HepG2 (cell line): ENCODE results near the gene RPS6KB1. TPM values are rescaled to one million over a fixed set of nuclear protein-coding genes. Genes with fewer than 3 reads are reported as not detected.

Experiments used
- ATRX ChIP-seq: sonication (generic); formaldehyde crosslinking; IDR thresholded peaks from 2 replicates; pipeline ENCODE4 v1.4.0; 2020; ENCODE audit warnings: missing genetic modification reagents, borderline replicate concordance
- CBFB ChIP-seq: sonication (generic); formaldehyde crosslinking; IDR thresholded peaks from 2 replicates; pipeline ENCODE4 v1.4.0; 2020; ENCODE audit warnings: missing genetic modification reagents
- CEBPB ChIP-seq: IDR thresholded peaks from 2 replicates; pipeline ENCODE4 v1.6.1; 2011; ENCODE audit warnings: low read depth, low read length, improper control_type of control experiment, borderline replicate concordance
- CTCF ChIP-seq: sonication (generic); formaldehyde crosslinking; IDR thresholded peaks from 2 replicates; pipeline ENCODE4 v1.5.0; 2020; ENCODE audit warnings: mild to moderate bottlenecking, missing genetic modification reagents, moderate library complexity
- GLI4 ChIP-seq: sonication (generic); formaldehyde crosslinking; IDR thresholded peaks from 2 replicates; pipeline ENCODE4 v1.5.1; 2020; ENCODE audit warnings: missing genetic modification reagents, mild to moderate bottlenecking, moderate library complexity, borderline replicate concordance
- KLF6 ChIP-seq: IDR thresholded peaks from 2 replicates; pipeline ENCODE4 v1.8.0; 2016; ENCODE audit warnings: missing biosample characterization, missing genetic modification reagents
- MAF1 ChIP-seq: sonication (generic); formaldehyde crosslinking; IDR thresholded peaks from 2 replicates; pipeline ENCODE4 v1.5.0; 2020; ENCODE audit warnings: missing genetic modification reagents, borderline replicate concordance
- MLLT10 ChIP-seq: sonication (generic); formaldehyde crosslinking; IDR thresholded peaks from 2 replicates; pipeline ENCODE4 v1.4.0; 2020; ENCODE audit warnings: missing genetic modification reagents
- MNT ChIP-seq: fragments of 450-650 bp; IDR thresholded peaks from 2 replicates; pipeline ENCODE4 v1.6.1; 2016
- MXD4 ChIP-seq: IDR thresholded peaks from 2 replicates; pipeline ENCODE4 v1.6.1; 2016; ENCODE audit warnings: mild to moderate bottlenecking, missing biosample characterization, missing genetic modification reagents
- POGK ChIP-seq: sonication (generic); formaldehyde crosslinking; conservative IDR thresholded peaks from 2 replicates; pipeline ENCODE4 v1.8.0; 2022; ENCODE audit warnings: mild to moderate bottlenecking, moderate library complexity, missing genetic modification reagents
- REPIN1 ChIP-seq: sonication (generic); formaldehyde crosslinking; IDR thresholded peaks from 2 replicates; pipeline ENCODE4 v1.8.0; 2022; ENCODE audit warnings: missing genetic modification reagents, low read depth, mild to moderate bottlenecking, borderline replicate concordance
- RFXAP ChIP-seq: sonication (generic); formaldehyde crosslinking; IDR thresholded peaks from 2 replicates; pipeline ENCODE4 v1.4.0; 2020; ENCODE audit warnings: missing genetic modification reagents, borderline replicate concordance
- SNAPC5 ChIP-seq: sonication (generic); formaldehyde crosslinking; IDR thresholded peaks from 2 replicates; pipeline ENCODE4 v1.8.1; 2023; ENCODE audit warnings: mild to moderate bottlenecking, missing genetic modification reagents, borderline replicate concordance
- ZBTB37 ChIP-seq: sonication (generic); formaldehyde crosslinking; IDR thresholded peaks from 2 replicates; pipeline ENCODE4 v1.4.0; 2020; ENCODE audit warnings: mild to moderate bottlenecking, missing genetic modification reagents
- ZFY ChIP-seq: sonication (generic); formaldehyde crosslinking; IDR thresholded peaks from 2 replicates; pipeline ENCODE4 v1.4.0; 2020; ENCODE audit warnings: missing genetic modification reagents
- ZNF121 ChIP-seq: sonication (generic); formaldehyde crosslinking; IDR thresholded peaks from 2 replicates; pipeline ENCODE4 v1.5.0; 2020; ENCODE audit warnings: mild to moderate bottlenecking, missing genetic modification reagents
- ZNF264 ChIP-seq: sonication (generic); formaldehyde crosslinking; IDR thresholded peaks from 2 replicates; pipeline ENCODE4 v1.4.0; 2020; ENCODE audit warnings: missing genetic modification reagents
- ZNF432 ChIP-seq: sonication (generic); formaldehyde crosslinking; IDR thresholded peaks from 2 replicates; pipeline ENCODE4 v1.5.0; 2020; ENCODE audit warnings: missing genetic modification reagents, mild to moderate bottlenecking, borderline replicate concordance
- ZNF441 ChIP-seq: sonication (generic); formaldehyde crosslinking; IDR thresholded peaks from 2 replicates; pipeline ENCODE4 v1.7.0; 2021; ENCODE audit warnings: missing genetic modification reagents, borderline replicate concordance
- ZNF562 ChIP-seq: sonication (generic); formaldehyde crosslinking; IDR thresholded peaks from 2 replicates; pipeline ENCODE4 v1.8.0; 2022; ENCODE audit warnings: missing genetic modification reagents, borderline replicate concordance
- ZNF564 ChIP-seq: sonication (generic); formaldehyde crosslinking; IDR thresholded peaks from 2 replicates; pipeline ENCODE4 v1.8.1; 2023; ENCODE audit warnings: mild to moderate bottlenecking, missing genetic modification reagents
- polyA plus RNA-seq, 8 experiments: library from polyadenylated mRNA; depleted of rRNA in 3 of 8; stranded (reverse) in 7 of 8; unstranded in 1 of 8; fragments of >200 nt; fragmentation: Illumina TruSeq in 4 of 8; extraction: Trizol in 4 of 8; gene quantifications; 2 replicates each; pipeline versions ENCODE4 v1.2.1 to v1.2.3, GENCODE V29; 2011 to 2016; ENCODE audit warnings: low read depth in 4 of 8, missing spikeins in 1 of 8, mixed read lengths in 1 of 8; ENCODE audit not compliant: insufficient read depth in 1 of 8
- total RNA-seq, 5 experiments: library from RNA; depleted of rRNA; stranded (reverse); fragments of >200 nt; fragmentation: Illumina TruSeq; extraction: Trizol; gene quantifications; 2 replicates each; pipeline ENCODE4 v1.2.3, GENCODE V29; 2016; ENCODE audit warnings: low read depth in 1 of 5

The RPS6KB1 gene
- total and polyA plus RNA-seq, 2 of the 13 experiments (the other 11 are each of a cell fraction or from before 2014, with no cell fraction given), result 16.5 to 42.2 TPM

- TF ChIP-seq MAF1 (CRISPR knock-in tag), result 0 out of 2 replicates have a peak, but pooled peaks have one; percentile 59
- TF ChIP-seq GLI4 (CRISPR knock-in tag), result no peak
- no peak for TF ChIP-seq ZNF564 (CRISPR knock-in tag)
- peak; percentile 89 for TF ChIP-seq CBFB (CRISPR knock-in tag)
- no peak for TF ChIP-seq CEBPB
- TF ChIP-seq ZNF432 (CRISPR knock-in tag), result no peak
- peak; percentile 82; the same call in 1 of the 2 replicates for TF ChIP-seq RFXAP (CRISPR knock-in tag)
- peak; percentile 79; the same call in 1 of the 2 replicates for TF ChIP-seq KLF6 (CRISPR knock-in tag)
- TF ChIP-seq ZBTB37 (CRISPR knock-in tag), result peak; percentile 49; the same call in 1 of the 2 replicates
- peak; percentile 86 for TF ChIP-seq MXD4
- no peak for TF ChIP-seq SNAPC5 (CRISPR knock-in tag)
- TF ChIP-seq POGK (CRISPR knock-in tag), result peak; percentile 93
- 0 out of 2 replicates have a peak, but pooled peaks have one; percentile 34 for TF ChIP-seq ZNF441 (CRISPR knock-in tag)
- TF ChIP-seq ZNF264, result peak; percentile 89
- TF ChIP-seq ZNF562 (CRISPR knock-in tag), result no peak
- TF ChIP-seq MLLT10 (CRISPR knock-in tag), result no peak
- TF ChIP-seq MNT, result peak; percentile 86
- TF ChIP-seq ZNF121 (CRISPR knock-in tag), result no peak
- TF ChIP-seq REPIN1 (CRISPR knock-in tag), result peak; percentile 66; the same call in 1 of the 2 replicates
- TF ChIP-seq ATRX (CRISPR knock-in tag), result no peak
- TF ChIP-seq ZFY (CRISPR knock-in tag), result peak; percentile 100
- no peak; the same call in 1 of the 2 replicates for TF ChIP-seq CTCF
Observed at GRCh38 chr17:59892924-59893675, at the start of gene RPS6KB1, which contains the start of gene TUBD1 (continued).
